Panc1 (cell line): ENCODE measurements around the gene SLC38A10. TPM values are rescaled to one million over a fixed set of nuclear protein-coding genes. Genes with fewer than 3 reads are reported as not detected.

ENCODE experiments used
- ATAC-seq: fragments of 200-7000 bp; cut with Tn5 transposase; 2 replicates; pipeline ENCODE4 v1.9.1; 2020; ENCODE audit warnings: mild to moderate bottlenecking, moderate library complexity
- BruUV-seq: library from RNA; stranded (reverse); fragments of 400-500 nt; replicated peaks from 2 replicates; lab custom pipeline; 2021; lab: Mats Ljungman, UMichigan
- CTCF ChIA-PET: fragments of 300-600 bp; sonication (Branson Sonifier 250); formaldehyde crosslinking; loops from one replicate; lab custom pipeline; 2022; ENCODE audit warnings: antibody characterized with exemption; lab: Charles Lee
- POLR2A ChIA-PET: fragments of 300-600 bp; sonication (Branson Sonifier 250); formaldehyde crosslinking; loops from one replicate; lab custom pipeline; 2022; ENCODE audit warnings: antibody characterized with exemption; lab: Charles Lee
- DNase-seq: peaks from one replicate; pipeline ENCODE4 v3.0.0-alpha.2; 2010; ENCODE audit warnings: low read depth, low spot score
- H3K27ac ChIP-seq: 2 replicates; pipeline ENCODE4 v1.5.1; 2011; ENCODE audit warnings: mild to moderate bottlenecking, low read length, inconsistent platforms
- H3K27me3 ChIP-seq: fragments of 200-500 bp; sonication (Bioruptor generic); 2 replicates; pipeline ENCODE4 v1.6.0; 2014; ENCODE audit warnings: low read length, inconsistent platforms; ENCODE audit not compliant: control insufficient read depth, insufficient read depth
- H3K36me3 ChIP-seq: fragments of 200-500 bp; sonication (Bioruptor generic); 2 replicates; pipeline ENCODE4 v1.5.1; 2014; ENCODE audit warnings: inconsistent platforms, mild to moderate bottlenecking, low read length, moderate library complexity; ENCODE audit not compliant: control insufficient read depth, insufficient read depth
- H3K4me1 ChIP-seq: 2 replicates; pipeline ENCODE4 v1.5.1; 2011; ENCODE audit warnings: inconsistent platforms, mild to moderate bottlenecking, low read length, moderate library complexity; ENCODE audit not compliant: control insufficient read depth, insufficient read depth
- H3K4me3 ChIP-seq, 2 experiments: 2 replicates each; pipeline ENCODE4 v1.5.1; 2011 to 2012; ENCODE audit warnings: low read depth in 2 of 2, low read length in 2 of 2, mild to moderate bottlenecking in 2 of 2, inconsistent platforms in 1 of 2, moderate library complexity in 1 of 2
- H3K9me3 ChIP-seq: fragments of 200-500 bp; sonication (Bioruptor generic); 2 replicates; pipeline ENCODE4 v1.5.1; 2014; ENCODE audit warnings: low read depth, mild to moderate bottlenecking, inconsistent platforms, low read length, moderate library complexity; ENCODE audit not compliant: control insufficient read depth, insufficient read depth
- POLR2AphosphoS5 ChIP-seq: IDR thresholded peaks from 2 replicates; pipeline ENCODE4 v1.6.1; 2012; ENCODE audit warnings: mild to moderate bottlenecking, low read depth, low read length, moderate library complexity
- SIN3A ChIP-seq: IDR thresholded peaks from 2 replicates; pipeline ENCODE4 v1.6.1; 2012; ENCODE audit warnings: low read depth, mild to moderate bottlenecking, low read length, moderate library complexity, borderline replicate concordance; ENCODE audit not compliant: insufficient read depth
- TCF7L2 ChIP-seq: IDR thresholded peaks from 2 replicates; pipeline ENCODE4 v1.6.1; 2011; ENCODE audit warnings: mild to moderate bottlenecking, low read depth, low read length, inconsistent platforms
- in situ Hi-C: cut with HindIII; loops from 2 replicates; pipeline ENCODE4 v1.10.0; 2016; ENCODE audit warnings: low sequenced_read_pairs, low pct_unique_long_range_greater_than_20kb
- intact Hi-C: fragments of 100-400 bp; cut with micrococcal nuclease; formaldehyde crosslinking; loops from one replicate; pipeline ENCODE4 v1.10.0; 2022; ENCODE audit not compliant: unreplicated experiment
- total RNA-seq: library from RNA; stranded (reverse); gene quantifications from one replicate; pipeline ENCODE4 v1.2.1, GENCODE V29; 2021; ENCODE audit not compliant: unreplicated experiment
- TF ChIP-seq, protein P1 (sequence below): fragments of 450-650 bp; IDR thresholded peaks from 2 replicates; pipeline ENCODE4 v1.5.1; 2017; ENCODE audit warnings: mild to moderate bottlenecking
- TF ChIP-seq, protein P2 (sequence below), 2 experiments: IDR thresholded peaks; 2 replicates each; pipeline ENCODE4 v1.6.1; 2011 to 2012; ENCODE audit warnings: low read depth in 2 of 2, control low read depth in 1 of 2, low read length in 1 of 2, mild to moderate bottlenecking in 1 of 2, moderate library complexity in 1 of 2; ENCODE audit not compliant: insufficient read depth in 1 of 2

SLC38A10 gene
- total RNA-seq, 1 experiment from 2014 or later = 188 TPM

DNA sequence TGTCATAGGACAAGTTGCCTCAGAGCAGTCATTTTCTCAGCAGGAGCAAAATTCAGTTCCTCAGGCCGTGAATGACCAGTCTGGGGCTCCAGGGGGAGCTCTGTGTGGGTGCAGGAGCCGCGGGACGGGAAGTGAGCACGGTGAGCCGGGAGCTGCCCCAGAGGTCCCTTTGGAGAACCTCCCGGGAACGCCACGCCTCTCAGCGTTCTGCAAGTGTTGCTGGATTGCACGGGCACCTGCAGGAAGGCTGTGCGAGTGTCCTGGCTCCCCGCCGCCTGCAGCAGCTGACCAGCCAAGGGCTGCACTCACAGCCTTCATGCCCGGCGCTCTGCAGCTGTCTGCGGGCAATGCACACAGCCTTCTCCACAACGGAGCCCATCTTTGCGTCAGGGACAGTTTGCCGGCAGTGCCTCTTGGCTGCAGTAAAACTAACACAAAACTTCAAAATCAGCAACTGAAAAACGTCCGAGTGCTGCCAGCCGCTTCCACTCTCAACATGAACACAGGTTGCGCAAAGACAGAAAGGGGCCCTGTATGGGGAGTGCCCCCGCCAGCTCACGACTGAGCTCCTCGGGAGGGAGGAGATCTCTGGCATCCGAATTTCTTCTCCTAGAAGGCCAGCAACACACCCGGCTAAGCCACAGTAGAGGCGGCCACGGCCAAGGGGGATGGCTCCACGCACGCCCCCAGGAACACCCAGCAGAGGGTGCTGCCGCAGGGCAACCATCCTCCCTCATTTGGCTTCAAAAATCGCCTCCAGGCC is 40.0 kb downstream of the SLC38A10 start:
- DNase-seq = no peak
- ATAC-seq = peak; percentile 57
- BruUV-seq = no TSS peak
- in situ Hi-C loops = no loop called here
- ChIA-PET POLR2A (no interaction called here), CTCF (interaction anchor here (0.6 to 1.0 kb wide), 3 partner anchors 13 to 230 kb away, joined by 3 read pairs; no protein-coding TSS in a partner anchor)
- no peak overlapping the region for H3K27ac ChIP-seq
- intact Hi-C loops = loop anchor here (10.0 kb wide), 1 partner anchor 230 kb away; no protein-coding TSS in a partner anchor
- no peak overlapping the region for H3K4me3 ChIP-seq
- H3K9me3 ChIP-seq = no peaks in the 10 kb centered on the region
- H3K4me1 ChIP-seq = peaks cover 3% of the 10 kb centered on the region
- H3K27me3 ChIP-seq = no peaks in the 10 kb centered on the region
- peaks cover 3% of the 10 kb centered on the region; the same call in 1 of the 2 replicates for H3K36me3 ChIP-seq
- no peak for TF ChIP-seq TCF7L2
- TF ChIP-seq SIN3A = no peak
- TF ChIP-seq, protein P1, sequence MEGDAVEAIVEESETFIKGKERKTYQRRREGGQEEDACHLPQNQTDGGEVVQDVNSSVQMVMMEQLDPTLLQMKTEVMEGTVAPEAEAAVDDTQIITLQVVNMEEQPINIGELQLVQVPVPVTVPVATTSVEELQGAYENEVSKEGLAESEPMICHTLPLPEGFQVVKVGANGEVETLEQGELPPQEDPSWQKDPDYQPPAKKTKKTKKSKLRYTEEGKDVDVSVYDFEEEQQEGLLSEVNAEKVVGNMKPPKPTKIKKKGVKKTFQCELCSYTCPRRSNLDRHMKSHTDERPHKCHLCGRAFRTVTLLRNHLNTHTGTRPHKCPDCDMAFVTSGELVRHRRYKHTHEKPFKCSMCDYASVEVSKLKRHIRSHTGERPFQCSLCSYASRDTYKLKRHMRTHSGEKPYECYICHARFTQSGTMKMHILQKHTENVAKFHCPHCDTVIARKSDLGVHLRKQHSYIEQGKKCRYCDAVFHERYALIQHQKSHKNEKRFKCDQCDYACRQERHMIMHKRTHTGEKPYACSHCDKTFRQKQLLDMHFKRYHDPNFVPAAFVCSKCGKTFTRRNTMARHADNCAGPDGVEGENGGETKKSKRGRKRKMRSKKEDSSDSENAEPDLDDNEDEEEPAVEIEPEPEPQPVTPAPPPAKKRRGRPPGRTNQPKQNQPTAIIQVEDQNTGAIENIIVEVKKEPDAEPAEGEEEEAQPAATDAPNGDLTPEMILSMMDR = peak; percentile 75; the same call in 1 of the 2 replicates
- no peak for TF ChIP-seq POLR2AphosphoS5
- TF ChIP-seq, protein P2, sequence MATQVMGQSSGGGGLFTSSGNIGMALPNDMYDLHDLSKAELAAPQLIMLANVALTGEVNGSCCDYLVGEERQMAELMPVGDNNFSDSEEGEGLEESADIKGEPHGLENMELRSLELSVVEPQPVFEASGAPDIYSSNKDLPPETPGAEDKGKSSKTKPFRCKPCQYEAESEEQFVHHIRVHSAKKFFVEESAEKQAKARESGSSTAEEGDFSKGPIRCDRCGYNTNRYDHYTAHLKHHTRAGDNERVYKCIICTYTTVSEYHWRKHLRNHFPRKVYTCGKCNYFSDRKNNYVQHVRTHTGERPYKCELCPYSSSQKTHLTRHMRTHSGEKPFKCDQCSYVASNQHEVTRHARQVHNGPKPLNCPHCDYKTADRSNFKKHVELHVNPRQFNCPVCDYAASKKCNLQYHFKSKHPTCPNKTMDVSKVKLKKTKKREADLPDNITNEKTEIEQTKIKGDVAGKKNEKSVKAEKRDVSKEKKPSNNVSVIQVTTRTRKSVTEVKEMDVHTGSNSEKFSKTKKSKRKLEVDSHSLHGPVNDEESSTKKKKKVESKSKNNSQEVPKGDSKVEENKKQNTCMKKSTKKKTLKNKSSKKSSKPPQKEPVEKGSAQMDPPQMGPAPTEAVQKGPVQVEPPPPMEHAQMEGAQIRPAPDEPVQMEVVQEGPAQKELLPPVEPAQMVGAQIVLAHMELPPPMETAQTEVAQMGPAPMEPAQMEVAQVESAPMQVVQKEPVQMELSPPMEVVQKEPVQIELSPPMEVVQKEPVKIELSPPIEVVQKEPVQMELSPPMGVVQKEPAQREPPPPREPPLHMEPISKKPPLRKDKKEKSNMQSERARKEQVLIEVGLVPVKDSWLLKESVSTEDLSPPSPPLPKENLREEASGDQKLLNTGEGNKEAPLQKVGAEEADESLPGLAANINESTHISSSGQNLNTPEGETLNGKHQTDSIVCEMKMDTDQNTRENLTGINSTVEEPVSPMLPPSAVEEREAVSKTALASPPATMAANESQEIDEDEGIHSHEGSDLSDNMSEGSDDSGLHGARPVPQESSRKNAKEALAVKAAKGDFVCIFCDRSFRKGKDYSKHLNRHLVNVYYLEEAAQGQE (IDR thresholded peaks at IDR 0.05; ENCODE audit: insufficient read depth in 1 of 2, low read depth in 2 of 2, low read length in 1 of 2) = no peak

DNA sequence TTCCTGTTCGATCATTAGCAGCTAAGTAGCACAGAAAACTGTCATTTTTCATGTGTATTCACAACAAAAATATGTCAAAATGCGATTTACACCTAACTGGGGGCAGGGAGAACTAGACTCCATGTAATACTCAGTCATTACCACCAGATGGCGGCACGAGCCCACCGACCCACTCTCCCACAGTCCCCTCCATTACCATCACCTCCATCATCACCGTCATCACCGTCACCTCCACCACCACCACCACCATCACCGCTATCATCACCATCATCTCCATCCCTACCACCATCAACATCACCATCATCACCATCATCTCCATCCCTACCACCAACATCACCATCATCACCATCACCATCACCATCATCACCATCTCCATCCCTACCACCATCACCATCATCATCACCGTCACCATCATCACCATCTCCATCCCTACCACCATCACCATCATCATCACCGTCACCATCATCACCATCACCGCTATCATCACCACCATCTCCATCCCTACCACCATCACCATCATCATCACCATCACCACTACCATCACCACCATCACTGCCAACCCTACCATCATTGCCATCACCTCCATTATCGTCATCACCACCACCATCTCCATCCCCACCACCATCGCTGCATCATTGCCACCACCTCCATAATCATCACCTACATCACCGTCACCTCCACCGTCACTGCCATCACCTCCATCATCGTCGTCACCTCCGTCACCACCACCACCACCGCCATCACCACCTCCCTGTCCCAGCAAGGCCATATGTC is 41.6 kb downstream of the SLC38A10 start:
- H3K27ac ChIP-seq = no peak overlapping the region
- no TSS peak for BruUV-seq
- ATAC-seq (peak; percentile 50; the same call in 1 of the 2 replicates), DNase-seq (peak; percentile 15)
- POLR2A ChIA-PET = no interaction called here
- H3K27me3 ChIP-seq = no peaks in the 10 kb centered on the region
- in situ Hi-C loops (no loop called here), intact Hi-C loops (loop anchor here (10.0 kb wide), 1 partner anchor 231 kb away; no protein-coding TSS in a partner anchor)
- peaks cover 3% of the 10 kb centered on the region; the same call in 1 of the 2 replicates for H3K36me3 ChIP-seq
- H3K4me1 ChIP-seq = peaks cover 3% of the 10 kb centered on the region
- TF ChIP-seq TCF7L2 = no peak
- TF ChIP-seq, protein P1 = peak; percentile 89
- no peak overlapping the region for H3K4me3 ChIP-seq
- no peaks in the 10 kb centered on the region for H3K9me3 ChIP-seq
- CTCF ChIA-PET = interaction anchor here (0.5 to 1.1 kb wide), 2 partner anchors 14 to 231 kb away, joined by 3 to 6 read pairs; no protein-coding TSS in a partner anchor
